Measurements from ENCODE around the gene DMRT2.

GRCh38 chr9:1042466-1042865 lies 7.7 kb upstream of the DMRT2 start:
- TF ChIP-seq POLR2AphosphoS5 (IDR thresholded peaks at IDR 0.05; ENCODE audit: low read depth, low read length) (no peak), TAF1 (IDR thresholded peaks at IDR 0.05; ENCODE audit: borderline replicate concordance, low read depth, low read length) (no peak)
